HepG2 (cell line): Measurements from ENCODE around the gene NPTXR. TPM values are rescaled to one million over a fixed set of nuclear protein-coding genes. Genes with fewer than 3 reads are reported as not detected.

Experiments used
- GATA4 ChIP-seq: sonication (generic); IDR thresholded peaks from 2 replicates; pipeline ENCODE4 v1.6.1; 2016; ENCODE audit warnings: antibody characterized with exemption, low read depth, borderline replicate concordance
- HOXA7 ChIP-seq: sonication (generic); formaldehyde crosslinking; IDR thresholded peaks from 2 replicates; pipeline ENCODE4 v1.8.1; 2022; ENCODE audit warnings: mild to moderate bottlenecking, missing genetic modification reagents, moderate library complexity
- PBX2 ChIP-seq: IDR thresholded peaks from 2 replicates; pipeline ENCODE4 v1.6.1; 2016; ENCODE audit warnings: control low read depth
- PLRG1 ChIP-seq: fragments of 450-650 bp; conservative IDR thresholded peaks from 2 replicates; pipeline ENCODE4 v1.6.1; 2016
- PRDM10 ChIP-seq: sonication (generic); formaldehyde crosslinking; IDR thresholded peaks from 2 replicates; pipeline ENCODE4 v1.4.0; 2020; ENCODE audit warnings: low read depth, missing genetic modification reagents
- SIN3A ChIP-seq: IDR thresholded peaks from 2 replicates; pipeline ENCODE4 v1.6.1; 2011; ENCODE audit warnings: low read depth, mild to moderate bottlenecking, control low read depth, low read length, borderline replicate concordance
- ZHX2 ChIP-seq, 2 experiments: sonication (generic) in 1 of 2; formaldehyde crosslinking in 1 of 2; IDR thresholded peaks; 2 replicates each; pipeline versions ENCODE4 v1.6.1 to v1.9.0; 2014 to 2022; ENCODE audit warnings: antibody characterized with exemption in 1 of 2, borderline replicate concordance in 1 of 2, inconsistent platforms in 1 of 2, low read depth in 1 of 2, missing genetic modification reagents in 1 of 2
- ZNF136 ChIP-seq: sonication (generic); formaldehyde crosslinking; IDR thresholded peaks from 2 replicates; pipeline ENCODE4 v1.8.1; 2022; ENCODE audit warnings: low read depth, mild to moderate bottlenecking, moderate library complexity, missing genetic modification reagents
- ZNF710 ChIP-seq: sonication (generic); formaldehyde crosslinking; IDR thresholded peaks from 2 replicates; pipeline ENCODE4 v1.5.0; 2020; ENCODE audit warnings: mild to moderate bottlenecking, missing genetic modification reagents, borderline replicate concordance
- ZNF761 ChIP-seq: sonication (generic); formaldehyde crosslinking; conservative IDR thresholded peaks from 2 replicates; pipeline ENCODE4 v1.4.0; 2020; ENCODE audit warnings: mild to moderate bottlenecking, missing genetic modification reagents
- polyA plus RNA-seq, 8 experiments: library from polyadenylated mRNA; depleted of rRNA in 3 of 8; stranded (reverse) in 7 of 8; unstranded in 1 of 8; fragments of >200 nt; fragmentation: Illumina TruSeq in 4 of 8; extraction: Trizol in 4 of 8; gene quantifications; 2 replicates each; pipeline versions ENCODE4 v1.2.1 to v1.2.3, GENCODE V29; 2011 to 2016; ENCODE audit warnings: low read depth in 4 of 8, missing spikeins in 1 of 8, mixed read lengths in 1 of 8; ENCODE audit not compliant: insufficient read depth in 1 of 8
- total RNA-seq, 5 experiments: library from RNA; depleted of rRNA; stranded (reverse); fragments of >200 nt; fragmentation: Illumina TruSeq; extraction: Trizol; gene quantifications; 2 replicates each; pipeline ENCODE4 v1.2.3, GENCODE V29; 2016; ENCODE audit warnings: low read depth in 1 of 5

Gene NPTXR
- total and polyA plus RNA-seq, 2 of the 13 experiments (the other 11 are each of a cell fraction or from before 2014, with no cell fraction given) = 2.6 to 4.8 TPM

- TF ChIP-seq ZHX2 (IDR thresholded peaks at IDR 0.05; ENCODE audit: low read depth) (no peak), ZHX2 (CRISPR knock-in tag; IDR thresholded peaks at IDR 0.05; ENCODE audit: borderline replicate concordance) (no peak), ZNF761 (no peak), SIN3A (no peak), PLRG1 (no peak), GATA4 (no peak), PRDM10 (CRISPR knock-in tag) (no peak), HOXA7 (CRISPR knock-in tag) (no peak), PBX2 (CRISPR knock-in tag) (no peak), ZNF136 (CRISPR knock-in tag) (no peak), ZNF710 (CRISPR knock-in tag) (no peak)
Measured at GRCh38 chr22:38817196-38817595, 26.6 kb downstream of the NPTXR start (continued).
